ENCODE data around the gene CDH15. TPM values are rescaled to one million over a fixed set of nuclear protein-coding genes. Genes with fewer than 3 reads are reported as not detected.

Gene CDH15
- total RNA-seq, 4 donors from 2014 or later: not detected

DNA sequence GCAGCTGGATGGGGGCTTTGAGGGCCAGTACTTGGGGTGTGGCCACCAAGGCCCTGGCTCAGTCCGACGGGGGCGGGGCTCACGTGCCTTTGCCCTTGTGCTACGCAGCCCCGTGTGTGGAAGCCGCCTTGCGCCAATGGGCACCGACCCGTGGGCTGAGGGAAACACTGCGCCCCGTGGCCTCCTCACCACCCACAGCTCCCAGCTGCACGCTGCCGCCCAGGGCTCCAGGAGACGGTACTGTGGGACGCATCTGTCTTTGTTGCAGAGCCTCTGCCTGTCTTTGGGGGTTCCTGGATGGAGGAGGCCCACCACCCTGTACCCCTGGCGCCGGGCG is 7.6 kb downstream of the CDH15 start:
- TF ChIP-seq POLR2A (IDR thresholded peaks at IDR 0.05): no peak
- TF ChIP-seq, protein P1, sequence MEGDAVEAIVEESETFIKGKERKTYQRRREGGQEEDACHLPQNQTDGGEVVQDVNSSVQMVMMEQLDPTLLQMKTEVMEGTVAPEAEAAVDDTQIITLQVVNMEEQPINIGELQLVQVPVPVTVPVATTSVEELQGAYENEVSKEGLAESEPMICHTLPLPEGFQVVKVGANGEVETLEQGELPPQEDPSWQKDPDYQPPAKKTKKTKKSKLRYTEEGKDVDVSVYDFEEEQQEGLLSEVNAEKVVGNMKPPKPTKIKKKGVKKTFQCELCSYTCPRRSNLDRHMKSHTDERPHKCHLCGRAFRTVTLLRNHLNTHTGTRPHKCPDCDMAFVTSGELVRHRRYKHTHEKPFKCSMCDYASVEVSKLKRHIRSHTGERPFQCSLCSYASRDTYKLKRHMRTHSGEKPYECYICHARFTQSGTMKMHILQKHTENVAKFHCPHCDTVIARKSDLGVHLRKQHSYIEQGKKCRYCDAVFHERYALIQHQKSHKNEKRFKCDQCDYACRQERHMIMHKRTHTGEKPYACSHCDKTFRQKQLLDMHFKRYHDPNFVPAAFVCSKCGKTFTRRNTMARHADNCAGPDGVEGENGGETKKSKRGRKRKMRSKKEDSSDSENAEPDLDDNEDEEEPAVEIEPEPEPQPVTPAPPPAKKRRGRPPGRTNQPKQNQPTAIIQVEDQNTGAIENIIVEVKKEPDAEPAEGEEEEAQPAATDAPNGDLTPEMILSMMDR (IDR thresholded peaks at IDR 0.05): no peak
- no peaks in the 10 kb centered on the region for H3K27me3 ChIP-seq

DNA sequence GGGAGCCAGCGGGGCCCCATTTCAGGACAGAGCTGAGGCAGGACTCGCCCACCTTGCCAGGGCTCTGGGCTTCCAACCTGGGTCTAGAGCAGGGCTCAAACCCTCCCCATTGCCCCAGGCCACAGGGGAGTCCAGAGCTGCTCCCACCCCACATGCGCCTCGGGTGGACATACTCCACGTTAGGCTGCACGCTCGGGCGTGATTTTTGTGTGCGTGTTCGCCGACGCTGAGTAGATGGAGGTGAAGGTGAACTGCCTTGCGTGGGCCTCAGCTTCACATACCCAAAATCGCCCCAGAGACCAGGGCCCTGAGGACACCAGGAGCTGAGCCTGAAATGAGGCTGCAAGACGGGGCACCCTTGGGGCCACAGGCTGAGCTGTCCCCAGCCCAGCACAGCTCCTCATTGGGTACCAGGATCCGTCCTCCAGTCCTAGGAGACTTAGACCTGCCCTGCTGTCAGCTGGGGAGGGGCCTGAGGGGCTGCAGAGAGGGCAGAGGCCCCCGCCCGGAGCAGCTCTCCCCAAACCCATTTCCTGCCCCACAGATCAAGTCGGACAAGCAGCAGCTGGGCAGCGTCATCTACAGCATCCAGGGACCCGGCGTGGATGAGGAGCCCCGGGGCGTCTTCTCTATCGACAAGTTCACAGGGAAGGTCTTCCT is 8.2 kb downstream of the CDH15 start:
- H3K9me3 ChIP-seq: no peaks in the 10 kb centered on the region
- TF ChIP-seq, protein P1 (IDR thresholded peaks at IDR 0.05): no peak
- TF ChIP-seq POLR2A (IDR thresholded peaks at IDR 0.05): no peak
- no peak for DNase-seq
- H3K27ac ChIP-seq: no peak overlapping the region
- no peak overlapping the region for H3K4me3 ChIP-seq
- H3K4me1 ChIP-seq: no peaks in the 10 kb centered on the region
- no peaks in the 10 kb centered on the region for H3K27me3 ChIP-seq
- no peaks in the 10 kb centered on the region for H3K36me3 ChIP-seq

More for the DNA sequence above, 7.6 kb downstream of the CDH15 start:
- H3K4me3 ChIP-seq: no peak overlapping the region
- no peak overlapping the region for H3K27ac ChIP-seq
- H3K4me1 ChIP-seq: no peaks in the 10 kb centered on the region
- H3K9me3 ChIP-seq: no peaks in the 10 kb centered on the region
- DNase-seq: no peak
- H3K36me3 ChIP-seq: no peaks in the 10 kb centered on the region

DNA sequence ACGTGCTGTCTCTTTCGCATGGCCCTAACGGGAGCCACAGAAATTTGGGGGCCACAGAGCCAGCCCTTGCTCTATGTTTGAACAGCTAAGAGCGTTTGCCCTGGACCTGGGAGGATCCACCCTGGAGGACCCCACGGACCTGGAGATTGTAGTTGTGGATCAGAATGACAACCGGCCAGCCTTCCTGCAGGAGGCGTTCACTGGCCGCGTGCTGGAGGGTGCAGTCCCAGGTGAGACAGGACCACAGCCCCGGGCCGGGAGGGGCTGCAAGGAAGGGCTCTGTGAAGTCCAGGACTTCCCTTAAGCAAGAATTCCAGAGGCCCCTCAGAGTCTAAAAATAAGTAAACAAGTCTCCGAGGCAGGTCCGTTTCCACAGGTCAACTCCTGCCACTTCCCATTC is 11.9 kb downstream of the CDH15 start:
- no peak for DNase-seq
- Histone ChIP-seq H3K4me1 (no peaks in the 10 kb centered on the region), H3K27me3 (no peaks in the 10 kb centered on the region), H3K4me3 (no peak overlapping the region), H3K9me3 (no peaks in the 10 kb centered on the region), H3K36me3 (no peaks in the 10 kb centered on the region), H3K27ac (no peak overlapping the region)
- TF ChIP-seq, protein P1 (IDR thresholded peaks at IDR 0.05): no peak
- no peak for TF ChIP-seq POLR2A (IDR thresholded peaks at IDR 0.05)

DNA sequence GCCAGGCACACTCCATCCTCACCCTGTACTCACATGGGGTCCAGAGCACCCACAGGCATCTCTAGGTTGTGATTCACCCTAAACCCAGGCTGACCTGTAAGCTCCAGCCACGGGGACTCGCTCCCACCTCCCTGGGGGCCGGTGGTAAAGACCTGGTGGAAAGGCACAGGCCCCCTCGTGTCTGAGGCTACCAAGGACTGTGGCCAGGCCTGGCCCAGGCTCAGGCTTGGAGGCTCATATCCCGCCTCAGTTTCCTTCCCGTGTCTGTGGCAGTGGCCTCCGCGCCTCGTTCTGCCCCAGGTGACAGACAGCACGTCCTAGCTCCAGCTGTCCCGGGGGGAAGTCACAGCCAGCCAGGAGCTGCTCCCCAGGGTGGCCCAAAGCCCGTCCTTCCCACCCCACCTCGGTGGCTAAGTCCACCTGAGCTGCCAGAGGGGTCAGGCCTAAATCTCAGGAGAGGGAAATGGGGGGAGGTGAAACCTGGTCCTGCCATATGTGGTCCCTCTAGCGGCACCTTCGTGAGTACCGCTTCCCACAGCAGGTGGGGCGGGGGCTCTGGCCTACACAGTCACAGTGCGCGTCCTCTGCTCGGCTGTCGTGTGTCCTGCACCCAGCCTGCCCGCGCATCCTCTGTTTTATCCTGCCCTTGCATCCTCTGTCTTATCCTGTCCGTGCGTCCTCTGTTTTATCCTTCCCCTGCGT is 12.6 kb downstream of the CDH15 start:
- Histone ChIP-seq H3K27ac (no peak overlapping the region), H3K36me3 (no peaks in the 10 kb centered on the region), H3K9me3 (no peaks in the 10 kb centered on the region), H3K4me3 (no peak overlapping the region), H3K27me3 (no peaks in the 10 kb centered on the region), H3K4me1 (no peaks in the 10 kb centered on the region)
- TF ChIP-seq, protein P1 (IDR thresholded peaks at IDR 0.05): no peak
- TF ChIP-seq POLR2A (IDR thresholded peaks at IDR 0.05): no peak
- no peak for DNase-seq

DNA sequence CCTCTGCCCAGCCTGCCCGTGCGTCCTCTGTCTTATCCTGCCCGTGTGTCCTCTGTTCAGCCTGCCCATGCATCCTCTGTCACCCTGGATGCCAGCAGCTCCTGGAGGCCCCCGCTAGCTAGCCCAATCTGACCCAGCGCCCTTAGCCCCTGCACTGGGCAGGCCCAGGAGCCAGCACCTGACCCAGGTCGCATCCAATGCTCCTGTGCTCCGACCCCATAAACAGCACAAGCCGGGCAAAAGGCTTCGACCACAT is 13.1 kb downstream of the CDH15 start:
- H3K9me3 ChIP-seq: no peaks in the 10 kb centered on the region
- H3K27me3 ChIP-seq: no peaks in the 10 kb centered on the region
- DNase-seq: no peak
- no peaks in the 10 kb centered on the region for H3K36me3 ChIP-seq
- TF ChIP-seq, protein P1 (IDR thresholded peaks at IDR 0.05): no peak
- no peak for TF ChIP-seq POLR2A (IDR thresholded peaks at IDR 0.05)
- H3K4me1 ChIP-seq: no peaks in the 10 kb centered on the region
- no peak overlapping the region for H3K27ac ChIP-seq
- H3K4me3 ChIP-seq: no peak overlapping the region

Measured in Peyer's patch (tissue), 4 donors.